Epithelial cell of esophagus (primary cell): ENCODE data around the gene MYCN.
"Not testable (repeated sequence)": the region's sequence is repeated elsewhere in the genome, so short reads cannot be mapped to it uniquely, and the experiment has no call there.

Experiments
- DNase-seq: peaks from one replicate; pipeline ENCODE4 v3.0.0; 2010; ENCODE audit warnings: low read depth
- H3K4me3 ChIP-seq: 2 replicates; pipeline ENCODE4 v1.5.1; 2011; ENCODE audit warnings: mild to moderate bottlenecking, low read length, control low read depth
- CTCF ChIP-seq: IDR thresholded peaks from 2 replicates; pipeline ENCODE4 v1.5.1; 2011; ENCODE audit warnings: low read depth, mild to moderate bottlenecking, low read length, control low read depth, inconsistent platforms; ENCODE audit not compliant: insufficient read depth; ENCODE audit errors: missing control alignments

The MYCN gene

GRCh38 chr2:15959331-15960153 lies 19.2 kb downstream of the MYCN start:
- no peak overlapping the region for H3K4me3 ChIP-seq
- no peak for TF ChIP-seq CTCF
- no peak for DNase-seq

GRCh38 chr2:15960154-15960520 lies 19.8 kb downstream of the MYCN start:
- H3K4me3 ChIP-seq, DNase-seq: not testable (repeated sequence)

GRCh38 chr2:15963109-15963976 lies 23.0 kb downstream of the MYCN start:
- not testable (repeated sequence) for H3K4me3 ChIP-seq, DNase-seq

GRCh38 chr2:15963977-15964670 lies 23.8 kb downstream of the MYCN start:
- no peak overlapping the region for H3K4me3 ChIP-seq
- TF ChIP-seq CTCF: no peak
- no peak for DNase-seq

- TF ChIP-seq CTCF: no peak
- DNase-seq: no peak
Measured at GRCh38 chr2:15964936-15965563, 24.7 kb downstream of the MYCN start.

GRCh38 chr2:15965564-15966019 lies 25.2 kb downstream of the MYCN start:
- TF ChIP-seq CTCF: no peak
- H3K4me3 ChIP-seq: no peak overlapping the region
- DNase-seq: no peak

More at GRCh38 chr2:15964936-15965563, 24.7 kb downstream of the MYCN start:
- no peak overlapping the region for H3K4me3 ChIP-seq

- DNase-seq: no peak
- no peak for TF ChIP-seq CTCF
- no peak overlapping the region for H3K4me3 ChIP-seq
Measured at GRCh38 chr2:15967415-15968279, 27.3 kb downstream of the MYCN start.
